NOMO-1 (cell line): ENCODE results near the gene EVI5L.
"Not testable (repeated sequence)": the region's sequence is repeated elsewhere in the genome, so short reads cannot be mapped to it uniquely, and the experiment has no call there.

Experiments
- DNase-seq, 2 experiments: peaks; one replicate each; lab custom pipeline; 2025; ENCODE audit not compliant: unreplicated experiment in 2 of 2; lab: John Stamatoyannopoulos, UW

EVI5L gene

GRCh38 chr19:7829561-7830271 lies at the start of gene EVI5L:
Gene EVI5L, plus strand, starts transcription at chr19:7830218. Its CDS starts 16,325 bp downstream, at chr19:7846543.
- DNase-seq = peak; percentile 99 to 100

GRCh38 chr19:7781157-7781556 lies 48.9 kb upstream of the EVI5L start:
- no peak for DNase-seq

GRCh38 chr19:7783991-7784423 lies 46.0 kb upstream of the EVI5L start:
- DNase-seq = peak; percentile 75 to 81

- no peak for DNase-seq
Measured at GRCh38 chr19:7784856-7785255, 45.2 kb upstream of the EVI5L start.

GRCh38 chr19:7787141-7787540 lies 42.9 kb upstream of the EVI5L start:
- no peak for DNase-seq

- no peak for DNase-seq
Measured at GRCh38 chr19:7787602-7788177, 42.3 kb upstream of the EVI5L start.

- no peak for DNase-seq
Measured at GRCh38 chr19:7788178-7788932, 41.7 kb upstream of the EVI5L start.

- DNase-seq = no peak
Measured at GRCh38 chr19:7788933-7789323, 41.1 kb upstream of the EVI5L start.

- no peak for DNase-seq
Measured at GRCh38 chr19:7789447-7789846, 40.6 kb upstream of the EVI5L start.

- DNase-seq = no peak
Measured at GRCh38 chr19:7790416-7790815, 39.6 kb upstream of the EVI5L start.

- DNase-seq = no peak
Measured at GRCh38 chr19:7792281-7792680, 37.7 kb upstream of the EVI5L start.

- DNase-seq = not testable (repeated sequence)
Measured at GRCh38 chr19:7792701-7793100, 37.3 kb upstream of the EVI5L start.

- DNase-seq = no peak
Measured at GRCh38 chr19:7793493-7793892, 36.5 kb upstream of the EVI5L start.

- DNase-seq = no peak
Measured at GRCh38 chr19:7795555-7796161, 34.4 kb upstream of the EVI5L start.

- peak; percentile 86 to 88 for DNase-seq
Measured at GRCh38 chr19:7799640-7800355, 30.2 kb upstream of the EVI5L start.

- DNase-seq = no peak
Measured at GRCh38 chr19:7801020-7801570, 28.9 kb upstream of the EVI5L start.

GRCh38 chr19:7806234-7806633 lies 23.8 kb upstream of the EVI5L start:
- no peak for DNase-seq

GRCh38 chr19:7806876-7807275 lies 23.1 kb upstream of the EVI5L start:
- DNase-seq = no peak

- DNase-seq = no peak
Measured at GRCh38 chr19:7808108-7808507, 21.9 kb upstream of the EVI5L start.

GRCh38 chr19:7811989-7812388 lies 18.0 kb upstream of the EVI5L start:
- DNase-seq = no peak
